MG63 (cell line): ENCODE data around the gene SIL1. TPM values are rescaled to one million over a fixed set of nuclear protein-coding genes. Genes with fewer than 3 reads are reported as not detected.
"Not testable (repeated sequence)": the region's sequence is repeated elsewhere in the genome, so short reads cannot be mapped to it uniquely, and the experiment has no call there.

Source experiments
- DNase-seq: peaks from one replicate; pipeline ENCODE4 v3.0.0-alpha.2; 2020
- H3K27me3 ChIP-seq: fragments of 250-450 bp; sonication (Bioruptor Pico); 2 replicates; pipeline ENCODE4 v1.5.1; 2020; ENCODE audit warnings: mild to moderate bottlenecking, moderate library complexity
- H3K36me3 ChIP-seq: fragments of 250-450 bp; sonication (Bioruptor Pico); 2 replicates; pipeline ENCODE4 v1.5.1; 2020; ENCODE audit warnings: mild to moderate bottlenecking, moderate library complexity
- H3K4me3 ChIP-seq: fragments of 250-450 bp; sonication (Bioruptor Pico); 2 replicates; pipeline ENCODE4 v1.5.1; 2020; ENCODE audit warnings: mild to moderate bottlenecking, moderate library complexity
- H3K9me3 ChIP-seq: fragments of 250-450 bp; sonication (Bioruptor Pico); 2 replicates; pipeline ENCODE4 v1.5.1; 2020; ENCODE audit warnings: mild to moderate bottlenecking, moderate library complexity
- total RNA-seq: library from RNA; depleted of rRNA; stranded (reverse); fragments of >200 nt; shearing (Covaris generic); gene quantifications from 2 replicates; pipeline ENCODE4 v1.2.3, GENCODE V29; 2014; ENCODE audit warnings: low replicate concordance

SIL1 gene
- total RNA-seq, 1 experiment from 2014 or later: 78.7 TPM

DNA sequence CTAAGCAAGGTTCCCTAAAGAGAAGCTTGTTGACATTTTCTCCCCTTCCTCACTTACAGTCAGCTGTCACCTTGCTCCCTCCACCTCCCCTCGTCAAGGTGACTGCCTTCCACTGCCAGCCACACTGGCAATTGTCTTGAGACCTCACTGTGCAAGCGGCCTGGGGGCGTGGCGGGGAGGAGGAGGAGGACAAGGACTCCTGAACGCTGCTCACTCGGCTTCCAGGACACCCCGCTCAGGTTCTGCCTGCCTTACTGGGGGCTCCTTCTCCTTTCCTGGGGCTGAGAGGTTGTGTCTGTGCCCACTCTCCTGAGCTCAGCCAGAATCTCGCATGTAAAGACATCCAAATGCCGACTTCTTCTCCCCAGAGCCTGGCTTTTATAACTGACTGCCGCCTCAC is 262.7 kb downstream of the SIL1 start:
- DNase-seq: no peak
- peaks cover 61% of the 10 kb centered on the region for H3K36me3 ChIP-seq
- no peaks in the 10 kb centered on the region for H3K27me3 ChIP-seq
- no peak overlapping the region for H3K4me3 ChIP-seq
- H3K9me3 ChIP-seq: no peaks in the 10 kb centered on the region

DNA sequence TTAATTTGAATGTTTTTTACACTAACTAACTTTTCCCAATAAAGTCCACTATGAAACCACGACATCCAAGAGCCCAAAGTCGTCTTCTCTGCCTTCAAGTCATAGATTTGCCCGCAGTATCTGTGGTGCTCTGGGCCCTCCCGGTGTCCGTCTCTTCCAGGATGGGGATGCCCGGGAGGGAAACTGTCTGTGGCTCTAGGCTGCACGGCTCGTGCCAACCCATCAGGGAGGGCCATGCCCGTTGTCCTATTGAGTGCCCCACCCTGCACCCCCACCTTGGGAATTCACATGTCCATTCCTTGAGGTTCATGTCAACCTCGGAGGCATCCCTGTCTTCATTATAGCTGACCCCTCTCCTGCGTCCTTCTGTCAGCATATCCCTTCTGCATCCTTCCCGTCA is 263.2 kb downstream of the SIL1 start:
- Histone ChIP-seq H3K27me3 (no peaks in the 10 kb centered on the region), H3K36me3 (peaks cover 66% of the 10 kb centered on the region), H3K9me3 (no peaks in the 10 kb centered on the region), H3K4me3 (no peak overlapping the region)
- DNase-seq: no peak

DNA sequence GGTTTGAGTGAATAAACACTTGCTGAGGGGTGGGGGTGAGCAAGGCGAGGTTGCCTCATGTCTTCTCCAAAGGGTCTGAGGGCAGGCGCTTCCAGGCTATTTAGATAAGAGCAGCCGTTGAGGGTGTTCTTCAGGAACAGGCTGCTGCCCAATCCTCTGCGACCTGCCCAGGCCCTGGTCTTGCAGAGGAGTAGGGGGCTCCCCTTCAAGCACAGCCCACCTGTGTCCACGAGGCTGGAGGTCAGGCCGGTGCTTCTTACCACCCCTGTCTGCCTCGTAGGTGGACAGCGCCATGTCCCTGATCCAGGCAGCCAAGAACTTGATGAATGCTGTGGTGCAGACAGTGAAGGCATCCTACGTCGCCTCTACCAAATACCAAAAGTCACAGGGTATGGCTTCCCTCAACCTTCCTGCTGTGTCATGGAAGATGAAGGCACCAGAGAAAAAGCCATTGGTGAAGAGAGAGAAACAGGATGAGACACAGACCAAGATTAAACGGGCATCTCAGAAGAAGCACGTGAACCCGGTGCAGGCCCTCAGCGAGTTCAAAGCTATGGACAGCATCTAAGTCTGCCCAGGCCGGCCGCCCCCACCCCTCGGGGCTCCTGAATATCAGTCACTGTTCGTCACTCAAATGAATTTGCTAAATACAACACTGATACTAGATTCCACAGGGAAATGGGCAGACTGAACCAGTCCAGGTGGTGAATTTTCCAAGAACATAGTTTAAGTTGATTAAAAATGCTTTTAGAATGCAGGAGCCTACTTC is 264.5 kb downstream of the SIL1 start:
- Histone ChIP-seq H3K27me3 (no peaks in the 10 kb centered on the region), H3K9me3 (no peaks in the 10 kb centered on the region), H3K4me3 (no peak overlapping the region), H3K36me3 (peaks cover 79% of the 10 kb centered on the region)
- no peak for DNase-seq

DNA sequence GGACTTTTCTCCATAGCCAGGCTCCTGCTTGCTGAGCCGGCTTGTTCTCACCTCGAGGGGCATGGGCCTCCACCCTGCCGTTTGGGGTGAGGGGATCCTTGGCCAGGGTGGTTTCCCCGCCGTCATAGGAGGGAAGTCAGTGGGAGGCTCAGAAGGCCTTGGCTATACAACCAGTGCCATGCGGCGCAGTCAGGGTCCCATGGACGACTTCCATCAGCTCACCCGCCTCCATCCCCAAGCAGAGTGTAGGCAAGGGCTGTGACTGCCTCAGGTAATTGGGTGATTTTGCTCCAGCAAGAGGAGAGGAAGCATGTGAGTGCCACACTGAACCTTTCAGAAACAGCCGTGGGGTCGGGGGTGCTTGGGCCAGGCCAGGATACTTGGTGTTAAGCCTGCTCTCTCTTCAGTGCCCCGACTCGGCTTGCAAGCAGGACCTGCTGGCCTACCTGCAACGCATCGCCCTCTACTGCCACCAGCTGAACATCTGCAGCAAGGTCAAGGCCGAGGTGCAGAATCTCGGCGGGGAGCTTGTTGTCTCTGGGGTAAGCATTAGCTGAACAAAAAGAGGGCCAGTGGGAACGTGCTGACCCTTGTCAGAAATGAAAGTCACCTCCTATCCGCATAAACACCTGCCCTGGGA is 265.9 kb downstream of the SIL1 start:
- Histone ChIP-seq H3K4me3 (no peak overlapping the region), H3K9me3 (no peaks in the 10 kb centered on the region), H3K27me3 (no peaks in the 10 kb centered on the region), H3K36me3 (peaks cover 90% of the 10 kb centered on the region)
- DNase-seq: no peak

DNA sequence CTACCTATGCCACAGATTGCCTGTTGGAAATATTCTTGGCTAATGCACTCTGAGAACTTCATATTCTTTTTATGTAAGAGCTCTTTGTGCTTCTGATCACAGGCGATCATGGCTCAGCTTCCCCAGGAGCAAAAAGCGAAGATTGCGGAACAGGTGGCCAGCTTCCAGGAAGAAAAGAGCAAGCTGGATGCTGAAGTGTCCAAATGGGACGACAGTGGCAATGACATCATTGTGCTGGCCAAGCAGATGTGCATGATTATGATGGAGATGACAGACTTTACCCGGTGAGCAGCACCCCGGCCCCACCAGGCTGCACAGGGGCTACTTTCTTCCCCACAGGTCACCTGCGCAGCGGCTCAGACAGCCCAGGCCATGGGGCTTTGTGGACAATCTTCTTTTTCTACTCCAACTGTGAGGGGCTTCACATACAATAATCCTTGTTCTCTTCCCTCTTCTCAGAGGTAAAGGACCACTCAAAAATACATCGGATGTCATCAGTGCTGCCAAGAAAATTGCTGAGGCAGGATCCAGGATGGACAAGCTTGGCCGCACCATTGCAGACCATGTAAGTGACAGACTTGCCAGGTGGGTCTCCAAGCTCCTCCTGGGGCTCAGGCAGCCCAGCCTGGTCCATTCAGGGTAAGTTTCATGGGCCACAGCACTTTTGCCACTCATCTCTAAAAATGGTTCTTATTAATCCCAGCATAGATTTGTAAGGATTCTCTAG is 267.6 kb downstream of the SIL1 start:
- H3K4me3 ChIP-seq: no peak overlapping the region
- peaks cover 98% of the 10 kb centered on the region for H3K36me3 ChIP-seq
- no peaks in the 10 kb centered on the region for H3K9me3 ChIP-seq
- no peak for DNase-seq
- no peaks in the 10 kb centered on the region for H3K27me3 ChIP-seq

DNA sequence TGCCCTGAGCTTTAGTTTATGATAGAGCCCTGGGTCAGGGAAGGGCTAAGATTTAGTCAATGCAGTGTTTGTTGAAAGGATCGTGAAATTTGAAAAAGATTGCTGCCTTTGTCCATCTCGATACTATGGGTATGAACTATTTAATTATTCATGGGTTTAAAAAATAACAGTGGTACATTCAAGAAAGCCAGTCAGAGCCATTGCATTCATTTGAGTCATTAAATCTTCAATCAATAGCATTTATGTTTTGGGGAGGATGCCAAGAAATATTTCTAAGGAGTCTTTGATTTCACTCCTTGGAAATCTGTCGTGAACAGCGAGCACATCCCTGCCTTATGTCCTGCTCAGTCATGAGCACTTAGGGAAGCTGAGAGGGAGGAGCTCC is 268.6 kb downstream of the SIL1 start:
- no peaks in the 10 kb centered on the region for H3K27me3 ChIP-seq
- H3K36me3 ChIP-seq: peaks cover 98% of the 10 kb centered on the region
- no peaks in the 10 kb centered on the region for H3K9me3 ChIP-seq
- DNase-seq: no peak
- no peak overlapping the region for H3K4me3 ChIP-seq

DNA sequence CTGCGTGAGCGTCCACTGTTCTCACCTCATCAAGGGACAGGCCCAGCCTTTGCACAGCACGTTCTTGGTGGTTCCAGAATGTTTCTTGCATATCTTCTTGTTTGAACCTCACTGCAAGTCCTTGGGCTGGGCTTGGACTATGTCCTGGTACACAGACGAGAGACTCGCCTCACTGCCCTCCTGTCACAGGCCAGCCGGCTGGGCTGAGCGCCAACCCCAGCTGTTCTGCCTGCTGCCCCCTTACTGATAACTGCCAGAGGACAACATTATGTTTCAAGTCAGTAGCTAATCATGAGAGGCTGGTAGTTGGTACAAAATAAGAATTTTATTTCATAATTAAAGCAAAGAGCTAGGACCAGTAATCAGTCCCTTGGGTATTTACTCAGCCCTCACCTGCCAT is 270.2 kb downstream of the SIL1 start:
- Histone ChIP-seq H3K27me3 (no peaks in the 10 kb centered on the region), H3K36me3 (peaks cover 91% of the 10 kb centered on the region), H3K4me3 (no peak overlapping the region), H3K9me3 (no peaks in the 10 kb centered on the region)
- DNase-seq: no peak

DNA sequence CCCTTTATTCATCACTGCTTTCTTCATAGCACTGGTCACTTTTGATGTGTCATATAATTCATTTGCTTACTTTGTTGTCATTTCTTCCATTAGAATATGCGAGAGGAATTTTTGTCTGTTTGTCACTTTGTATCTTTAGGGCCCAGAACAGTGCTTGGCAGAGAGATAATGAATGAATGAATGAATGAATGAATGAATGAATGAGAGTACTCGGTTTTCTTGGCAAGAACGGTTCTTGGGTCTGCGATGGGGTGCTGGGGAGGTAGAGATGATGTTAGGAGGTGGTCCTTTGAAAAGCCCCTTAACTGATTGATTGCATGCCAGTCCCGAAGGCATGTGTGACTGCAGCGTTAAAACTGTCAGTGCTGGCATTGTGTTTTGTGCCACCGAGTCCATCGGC is 270.6 kb downstream of the SIL1 start:
- no peak for DNase-seq
- no peak overlapping the region for H3K4me3 ChIP-seq
- H3K36me3 ChIP-seq: peaks cover 86% of the 10 kb centered on the region
- no peaks in the 10 kb centered on the region for H3K27me3 ChIP-seq
- H3K9me3 ChIP-seq: no peaks in the 10 kb centered on the region

DNA sequence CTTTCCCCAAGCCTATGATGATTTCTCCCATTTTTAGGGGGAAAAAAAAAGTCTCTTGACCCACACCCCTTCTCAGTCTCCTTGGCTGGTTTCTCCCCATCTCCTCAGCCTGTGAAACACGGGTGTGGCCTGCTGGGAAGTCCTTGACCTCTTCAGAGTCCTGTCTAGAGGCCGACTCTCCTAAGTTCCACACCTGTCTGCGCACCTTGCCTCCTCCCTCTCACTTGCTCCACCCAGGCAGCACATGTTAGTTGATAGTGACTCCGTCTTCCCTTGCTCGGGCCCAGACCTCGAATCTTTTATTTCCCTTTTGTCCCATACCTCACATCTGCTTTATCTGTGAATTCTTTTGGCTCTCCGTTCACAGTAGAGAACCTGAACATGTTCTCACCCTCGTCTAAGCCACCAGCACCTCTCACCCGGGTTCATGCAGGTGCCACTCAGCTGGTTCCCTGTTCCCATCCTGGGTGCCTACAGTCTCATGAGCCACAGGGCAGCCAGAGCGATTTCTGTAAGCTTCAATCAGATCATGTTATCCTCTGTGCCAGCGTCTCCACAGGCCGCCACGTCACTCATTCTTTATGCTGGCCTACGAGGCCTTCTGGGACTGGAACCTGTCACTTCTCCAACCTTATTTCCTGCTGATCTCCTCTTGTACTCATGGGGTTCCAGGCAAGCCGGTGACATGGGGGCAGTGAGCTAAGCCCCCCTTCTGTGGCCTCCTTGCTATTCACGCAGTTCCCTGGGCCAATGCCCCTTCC is 271.3 kb downstream of the SIL1 start:
- DNase-seq: no peak
- H3K4me3 ChIP-seq: no peak overlapping the region
- no peaks in the 10 kb centered on the region for H3K9me3 ChIP-seq
- peaks cover 85% of the 10 kb centered on the region for H3K36me3 ChIP-seq
- no peaks in the 10 kb centered on the region for H3K27me3 ChIP-seq

DNA sequence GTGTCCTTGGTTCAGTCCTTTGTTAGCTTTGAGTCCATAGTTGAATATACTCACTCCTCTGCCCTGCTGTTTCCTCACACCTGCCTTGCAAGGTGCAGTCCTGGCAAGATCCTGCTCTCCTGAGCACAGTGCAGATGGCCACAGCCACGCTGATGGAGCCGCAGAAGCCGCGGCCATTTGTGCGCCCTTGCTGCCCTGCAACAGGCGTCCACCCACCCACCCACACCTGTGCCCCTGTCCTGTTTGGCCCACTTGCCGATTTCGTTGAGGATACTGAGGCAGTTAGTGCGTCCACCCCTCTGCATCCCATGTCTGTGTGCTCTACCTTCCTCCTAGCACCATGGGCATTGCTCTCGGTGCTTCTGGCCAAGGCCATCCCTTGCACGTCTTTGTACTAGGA is 271.9 kb downstream of the SIL1 start:
- Histone ChIP-seq H3K27me3 (no peaks in the 10 kb centered on the region), H3K9me3 (no peaks in the 10 kb centered on the region)
- no peak for DNase-seq

DNA sequence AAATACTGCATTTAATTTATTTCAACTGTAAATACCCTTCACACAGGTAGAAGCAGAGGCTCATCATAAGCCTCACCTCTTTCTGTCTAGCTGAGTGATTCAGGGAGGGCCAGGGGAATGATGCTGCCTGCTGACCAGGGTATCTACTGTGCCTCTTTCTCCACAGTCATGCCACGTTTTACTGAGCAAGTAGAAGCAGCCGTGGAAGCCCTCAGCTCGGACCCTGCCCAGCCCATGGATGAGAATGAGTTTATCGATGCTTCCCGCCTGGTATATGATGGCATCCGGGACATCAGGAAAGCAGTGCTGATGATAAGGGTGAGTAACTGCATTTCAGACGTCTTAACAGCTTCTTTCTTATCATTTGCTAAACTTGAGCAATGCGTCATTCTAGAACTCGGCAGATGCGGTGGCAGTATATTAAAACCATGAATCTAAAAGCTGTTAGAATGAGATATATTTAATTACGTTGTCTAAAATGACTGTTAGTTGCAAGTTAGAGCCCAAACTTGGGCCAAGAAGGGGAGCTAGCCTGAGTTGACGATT is 273.0 kb downstream of the SIL1 start:
- H3K9me3 ChIP-seq: no peaks in the 10 kb centered on the region
- DNase-seq: no peak
- no peaks in the 10 kb centered on the region for H3K27me3 ChIP-seq
- H3K36me3 ChIP-seq: peaks cover 80% of the 10 kb centered on the region
- H3K4me3 ChIP-seq: no peak overlapping the region

More for the DNA sequence above, 271.9 kb downstream of the SIL1 start:
- Histone ChIP-seq H3K36me3 (peaks cover 82% of the 10 kb centered on the region), H3K4me3 (no peak overlapping the region)

DNA sequence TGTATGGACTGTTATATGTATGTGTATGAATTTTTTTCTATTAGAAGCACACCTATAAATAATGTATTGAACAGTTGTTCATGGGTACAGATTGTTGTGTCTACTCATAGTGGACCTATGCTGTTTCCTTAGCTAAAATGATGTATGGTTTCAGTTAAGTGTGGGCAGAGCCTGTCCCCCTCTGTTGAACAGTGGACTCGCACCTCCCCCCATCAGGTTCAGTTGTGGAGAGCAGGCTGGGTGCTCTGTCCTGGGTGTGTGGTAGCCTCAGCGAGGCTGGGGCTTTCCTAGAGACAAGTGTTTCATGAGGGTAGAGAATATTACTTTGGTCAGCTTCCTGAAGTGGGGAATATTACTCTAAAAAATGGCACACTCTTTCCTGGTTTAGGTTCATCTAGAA is 275.7 kb downstream of the SIL1 start:
- no peaks in the 10 kb centered on the region for H3K9me3 ChIP-seq
- H3K27me3 ChIP-seq: no peaks in the 10 kb centered on the region
- H3K36me3 ChIP-seq: peaks cover 76% of the 10 kb centered on the region
- no peak for DNase-seq
- no peak overlapping the region for H3K4me3 ChIP-seq

DNA sequence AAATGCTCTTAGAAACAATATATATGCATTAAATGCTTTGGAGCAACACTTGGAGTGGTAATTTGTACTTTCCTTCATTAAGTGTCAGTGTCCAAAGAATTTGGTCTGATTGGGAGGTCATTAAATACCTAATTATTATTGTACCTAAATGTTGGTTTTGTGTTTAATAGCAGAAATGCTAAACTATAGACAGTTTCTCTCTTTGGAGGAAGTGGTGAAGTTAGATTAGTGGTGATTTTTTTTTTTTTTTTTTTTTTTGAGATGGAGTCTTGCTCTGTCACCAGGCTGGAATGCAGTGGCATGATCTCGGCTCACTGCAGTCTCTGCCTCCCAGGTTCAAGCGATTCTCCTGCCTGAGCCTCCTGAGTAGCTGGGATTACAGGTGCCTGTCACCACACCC is 276.8 kb downstream of the SIL1 start:
- H3K4me3 ChIP-seq, H3K9me3 ChIP-seq, DNase-seq, H3K27me3 ChIP-seq: not testable (repeated sequence)
- H3K36me3 ChIP-seq: peaks cover 69% of the 10 kb centered on the region

DNA sequence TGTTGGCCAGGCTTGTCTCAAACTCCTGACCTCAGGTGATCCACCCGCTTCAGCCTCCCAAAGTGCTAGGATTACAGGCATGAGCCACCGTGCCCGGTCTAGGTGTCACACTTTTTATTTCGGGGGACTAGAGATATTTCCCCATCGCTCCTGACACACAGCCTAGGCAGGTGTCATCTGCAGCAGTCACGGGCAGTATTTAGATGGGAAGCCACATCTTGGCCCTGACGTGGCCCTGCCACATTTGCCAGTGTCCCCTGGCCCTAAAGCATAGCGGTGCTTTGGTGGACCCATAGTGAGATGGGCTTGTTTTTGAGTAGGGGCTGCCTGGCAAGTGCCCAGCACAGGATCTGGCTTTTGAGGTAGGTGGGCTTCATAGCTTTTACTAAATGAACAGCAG is 278.0 kb downstream of the SIL1 start:
- H3K4me3 ChIP-seq: no peak overlapping the region
- peaks cover 63% of the 10 kb centered on the region for H3K36me3 ChIP-seq
- no peak for DNase-seq
- no peaks in the 10 kb centered on the region for H3K9me3 ChIP-seq
- H3K27me3 ChIP-seq: no peaks in the 10 kb centered on the region

DNA sequence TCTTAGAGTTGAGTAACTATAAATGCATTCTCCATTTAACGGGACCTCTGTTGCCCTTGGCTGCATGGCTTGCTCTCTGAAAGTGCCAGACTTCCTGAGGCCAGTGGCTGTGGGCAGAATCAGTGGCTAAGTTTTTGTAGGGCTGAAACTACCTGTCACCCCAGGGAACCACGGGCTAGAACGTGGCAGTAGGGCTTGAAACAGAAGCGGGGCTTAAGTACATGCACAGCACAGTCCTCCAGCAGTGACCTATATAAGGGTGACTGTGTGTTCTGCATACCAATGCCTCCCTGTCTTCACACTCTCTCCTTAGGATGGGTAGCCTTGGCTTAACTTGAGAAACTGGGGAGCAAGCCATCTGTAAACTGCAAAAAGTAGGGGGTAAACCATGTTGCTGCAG is 279.5 kb downstream of the SIL1 start:
- H3K27me3 ChIP-seq: no peaks in the 10 kb centered on the region
- H3K36me3 ChIP-seq: peaks cover 64% of the 10 kb centered on the region
- DNase-seq: no peak
- H3K4me3 ChIP-seq: no peak overlapping the region
- no peaks in the 10 kb centered on the region for H3K9me3 ChIP-seq

DNA sequence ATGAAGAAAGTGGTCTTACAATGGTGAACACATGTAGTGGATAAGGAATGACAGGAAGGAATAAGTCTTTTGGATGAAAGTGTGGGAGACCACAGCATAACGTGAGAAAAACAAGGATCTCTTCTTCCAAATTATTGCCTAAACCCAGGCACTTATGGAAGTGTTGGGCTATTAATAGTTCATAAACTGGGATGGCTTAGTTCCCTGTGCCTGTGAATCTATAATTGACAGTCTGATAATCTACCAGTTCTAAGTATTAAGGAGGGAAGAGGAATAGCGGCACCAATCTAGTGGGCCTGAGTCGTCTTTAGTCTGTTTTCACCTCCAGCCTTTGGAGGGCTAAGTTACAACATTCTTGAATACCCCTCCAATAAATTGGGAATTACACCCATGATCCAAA is 283.8 kb downstream of the SIL1 start:
- DNase-seq: no peak
- H3K36me3 ChIP-seq: peaks cover 69% of the 10 kb centered on the region
- H3K4me3 ChIP-seq: no peak overlapping the region

DNA sequence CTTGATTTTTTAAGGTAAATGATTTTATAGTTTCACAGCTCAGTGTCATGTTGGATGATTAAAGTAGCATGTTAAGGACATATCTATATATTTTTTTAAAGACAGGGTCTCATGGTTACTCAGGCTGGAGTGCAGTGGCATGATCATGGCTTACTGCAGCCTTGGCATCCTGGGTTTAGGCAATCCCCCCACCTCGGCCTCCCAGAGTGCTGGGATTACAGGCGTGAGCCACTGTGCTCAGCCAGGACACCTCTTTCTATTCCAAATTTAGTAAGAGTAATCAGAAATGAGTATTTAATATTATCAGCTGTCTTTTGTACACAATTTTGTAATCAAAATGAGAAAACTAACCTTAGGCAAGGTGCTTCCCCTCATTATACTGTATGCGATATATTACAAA is 284.4 kb downstream of the SIL1 start:
- peaks cover 67% of the 10 kb centered on the region for H3K36me3 ChIP-seq
- H3K9me3 ChIP-seq: no peaks in the 10 kb centered on the region
- DNase-seq: no peak
- H3K27me3 ChIP-seq: no peaks in the 10 kb centered on the region
- H3K4me3 ChIP-seq: no peak overlapping the region

More for the DNA sequence above, 283.8 kb downstream of the SIL1 start:
- H3K27me3 ChIP-seq: no peaks in the 10 kb centered on the region
- H3K9me3 ChIP-seq: no peaks in the 10 kb centered on the region
